ENCODE data around the gene SCN10A.

The SCN10A gene

DNA sequence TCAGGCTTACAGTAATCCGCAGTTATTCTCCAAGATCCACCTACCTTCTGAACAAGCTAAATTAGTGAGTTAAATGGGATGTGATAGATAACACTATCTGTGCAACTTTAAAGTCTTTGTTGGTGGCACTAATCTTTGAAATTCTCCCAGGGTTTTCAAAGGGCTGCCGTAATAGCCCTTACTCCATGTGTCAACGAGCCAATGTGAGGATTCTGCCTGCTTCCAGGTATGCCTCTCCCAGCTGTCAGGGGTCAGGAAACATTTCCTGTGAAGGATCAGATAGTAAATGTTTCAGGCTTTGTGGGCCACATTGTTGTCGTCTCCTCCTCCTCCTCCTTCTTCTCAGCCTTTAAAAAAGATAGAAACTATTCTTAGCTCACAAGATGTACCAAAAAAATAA lies 146.3 kb downstream of the SCN10A start:
- H4K20me1 ChIP-seq (ENCODE audit: insufficient read depth, low read length) = no peaks in the 10 kb centered on the region
- no peaks in the 10 kb centered on the region for H3K79me2 ChIP-seq (ENCODE audit: low read length)
- H2AFZ ChIP-seq (ENCODE audit: low read depth, low read length) = no peak overlapping the region
- no peaks in the 10 kb centered on the region for H3K9me3 ChIP-seq (ENCODE audit: insufficient read depth, low read length)
- no peaks in the 10 kb centered on the region for H3K4me1 ChIP-seq (ENCODE audit: low read length)
- H3K27ac ChIP-seq (ENCODE audit: low read length) = no peak overlapping the region
- H3K9ac ChIP-seq (ENCODE audit: low read length) = no peak overlapping the region
- H3K27me3 ChIP-seq (ENCODE audit: low read depth, low read length) = peaks cover 37% of the 10 kb centered on the region
- H3K36me3 ChIP-seq (replicated peaks; ENCODE audit: low read depth, low read length) = no peaks in the 10 kb centered on the region
- no peak overlapping the region for H3K4me3 ChIP-seq (ENCODE audit: low read length)
- no peak for TF ChIP-seq EZH2phosphoT487 (IDR thresholded peaks at IDR 0.05; ENCODE audit: low read depth)
- TF ChIP-seq, protein P1, sequence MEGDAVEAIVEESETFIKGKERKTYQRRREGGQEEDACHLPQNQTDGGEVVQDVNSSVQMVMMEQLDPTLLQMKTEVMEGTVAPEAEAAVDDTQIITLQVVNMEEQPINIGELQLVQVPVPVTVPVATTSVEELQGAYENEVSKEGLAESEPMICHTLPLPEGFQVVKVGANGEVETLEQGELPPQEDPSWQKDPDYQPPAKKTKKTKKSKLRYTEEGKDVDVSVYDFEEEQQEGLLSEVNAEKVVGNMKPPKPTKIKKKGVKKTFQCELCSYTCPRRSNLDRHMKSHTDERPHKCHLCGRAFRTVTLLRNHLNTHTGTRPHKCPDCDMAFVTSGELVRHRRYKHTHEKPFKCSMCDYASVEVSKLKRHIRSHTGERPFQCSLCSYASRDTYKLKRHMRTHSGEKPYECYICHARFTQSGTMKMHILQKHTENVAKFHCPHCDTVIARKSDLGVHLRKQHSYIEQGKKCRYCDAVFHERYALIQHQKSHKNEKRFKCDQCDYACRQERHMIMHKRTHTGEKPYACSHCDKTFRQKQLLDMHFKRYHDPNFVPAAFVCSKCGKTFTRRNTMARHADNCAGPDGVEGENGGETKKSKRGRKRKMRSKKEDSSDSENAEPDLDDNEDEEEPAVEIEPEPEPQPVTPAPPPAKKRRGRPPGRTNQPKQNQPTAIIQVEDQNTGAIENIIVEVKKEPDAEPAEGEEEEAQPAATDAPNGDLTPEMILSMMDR (IDR thresholded peaks at IDR 0.05; ENCODE audit: low read depth, low read length) = no peak
- no peak overlapping the region for H3K4me2 ChIP-seq (ENCODE audit: low read length)

DNA sequence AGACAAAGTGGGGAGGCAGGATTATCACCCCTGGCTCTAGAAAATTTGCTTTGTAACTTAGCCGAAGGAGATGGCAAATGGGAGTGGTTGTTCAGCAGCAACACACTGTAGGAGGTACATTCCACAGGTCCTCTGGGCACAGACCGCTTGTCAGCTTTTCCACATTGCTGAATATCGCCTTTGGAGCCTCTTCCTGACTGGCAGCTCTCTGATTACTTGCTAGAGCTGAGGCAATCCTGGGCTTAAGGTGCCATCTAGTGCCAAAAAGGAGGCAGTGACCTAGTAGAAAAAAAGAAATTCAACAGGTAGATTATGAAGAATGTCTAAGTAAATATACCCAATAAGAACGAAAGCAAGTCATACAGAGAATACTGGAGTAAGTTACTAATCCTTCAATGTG lies 153.5 kb downstream of the SCN10A start:
- Histone ChIP-seq H3K27ac (ENCODE audit: low read length) (no peak overlapping the region), H3K9ac (ENCODE audit: low read length) (no peak overlapping the region), H3K4me1 (ENCODE audit: low read length) (no peaks in the 10 kb centered on the region), H3K27me3 (ENCODE audit: low read depth, low read length) (peaks cover 27% of the 10 kb centered on the region), H3K9me3 (ENCODE audit: insufficient read depth, low read length) (peaks cover 6% of the 10 kb centered on the region; the same call in 1 of the 2 replicates), H3K79me2 (ENCODE audit: low read length) (no peaks in the 10 kb centered on the region), H2AFZ (ENCODE audit: low read depth, low read length) (no peak overlapping the region), H3K4me3 (ENCODE audit: low read length) (no peak overlapping the region), H3K36me3 (replicated peaks; ENCODE audit: low read depth, low read length) (no peaks in the 10 kb centered on the region), H4K20me1 (ENCODE audit: insufficient read depth, low read length) (no peaks in the 10 kb centered on the region), H3K4me2 (ENCODE audit: low read length) (no peak overlapping the region)
- TF ChIP-seq, protein P1 (IDR thresholded peaks at IDR 0.05; ENCODE audit: low read depth, low read length) = peak; percentile 64
- TF ChIP-seq EZH2phosphoT487 (IDR thresholded peaks at IDR 0.05; ENCODE audit: low read depth) = no peak

- Histone ChIP-seq H3K9ac (ENCODE audit: low read length) (no peak overlapping the region), H2AFZ (ENCODE audit: low read depth, low read length) (no peak overlapping the region), H3K4me3 (ENCODE audit: low read length) (no peak overlapping the region), H3K4me2 (ENCODE audit: low read length) (no peak overlapping the region), H3K36me3 (replicated peaks; ENCODE audit: low read depth, low read length) (no peaks in the 10 kb centered on the region), H3K9me3 (ENCODE audit: insufficient read depth, low read length) (peaks cover 6% of the 10 kb centered on the region; the same call in 1 of the 2 replicates), H3K27ac (ENCODE audit: low read length) (no peak overlapping the region), H3K4me1 (ENCODE audit: low read length) (no peaks in the 10 kb centered on the region), H3K79me2 (ENCODE audit: low read length) (no peaks in the 10 kb centered on the region), H3K27me3 (ENCODE audit: low read depth, low read length) (peaks cover 21% of the 10 kb centered on the region), H4K20me1 (ENCODE audit: insufficient read depth, low read length) (no peaks in the 10 kb centered on the region)
- TF ChIP-seq, protein P1 (IDR thresholded peaks at IDR 0.05; ENCODE audit: low read depth, low read length) = no peak
- no peak for TF ChIP-seq EZH2phosphoT487 (IDR thresholded peaks at IDR 0.05; ENCODE audit: low read depth)
These were observed 157.2 kb downstream of the SCN10A start for GRCh38 chr3:38658841-38659240.

GRCh38 chr3:38657369-38657768 lies 158.6 kb downstream of the SCN10A start:
- no peaks in the 10 kb centered on the region for H3K79me2 ChIP-seq (ENCODE audit: low read length)
- no peaks in the 10 kb centered on the region for H3K36me3 ChIP-seq (replicated peaks; ENCODE audit: low read depth, low read length)
- H2AFZ ChIP-seq (ENCODE audit: low read depth, low read length) = no peak overlapping the region
- H3K27ac ChIP-seq (ENCODE audit: low read length) = no peak overlapping the region
- H3K4me2 ChIP-seq (ENCODE audit: low read length) = no peak overlapping the region
- peaks cover 34% of the 10 kb centered on the region for H3K27me3 ChIP-seq (ENCODE audit: low read depth, low read length)
- no peaks in the 10 kb centered on the region for H4K20me1 ChIP-seq (ENCODE audit: insufficient read depth, low read length)
- no peak overlapping the region for H3K4me3 ChIP-seq (ENCODE audit: low read length)
- no peak overlapping the region for H3K9ac ChIP-seq (ENCODE audit: low read length)
- no peak for TF ChIP-seq EZH2phosphoT487 (IDR thresholded peaks at IDR 0.05; ENCODE audit: low read depth)
- TF ChIP-seq, protein P1 (IDR thresholded peaks at IDR 0.05; ENCODE audit: low read depth, low read length) = no peak
- H3K9me3 ChIP-seq (ENCODE audit: insufficient read depth, low read length) = peaks cover 6% of the 10 kb centered on the region; the same call in 1 of the 2 replicates
- H3K4me1 ChIP-seq (ENCODE audit: low read length) = no peaks in the 10 kb centered on the region

Measured in OCI-LY3 (cell line).